Measurements from ENCODE around the gene DMAC2L. TPM values are rescaled to one million over a fixed set of nuclear protein-coding genes. Genes with fewer than 3 reads are reported as not detected.
"Not testable (repeated sequence)": the region's sequence is repeated elsewhere in the genome, so short reads cannot be mapped to it uniquely, and the experiment has no call there.

Gene DMAC2L
- total RNA-seq, 1 donor from 2014 or later, result 18.6 TPM

DNA sequence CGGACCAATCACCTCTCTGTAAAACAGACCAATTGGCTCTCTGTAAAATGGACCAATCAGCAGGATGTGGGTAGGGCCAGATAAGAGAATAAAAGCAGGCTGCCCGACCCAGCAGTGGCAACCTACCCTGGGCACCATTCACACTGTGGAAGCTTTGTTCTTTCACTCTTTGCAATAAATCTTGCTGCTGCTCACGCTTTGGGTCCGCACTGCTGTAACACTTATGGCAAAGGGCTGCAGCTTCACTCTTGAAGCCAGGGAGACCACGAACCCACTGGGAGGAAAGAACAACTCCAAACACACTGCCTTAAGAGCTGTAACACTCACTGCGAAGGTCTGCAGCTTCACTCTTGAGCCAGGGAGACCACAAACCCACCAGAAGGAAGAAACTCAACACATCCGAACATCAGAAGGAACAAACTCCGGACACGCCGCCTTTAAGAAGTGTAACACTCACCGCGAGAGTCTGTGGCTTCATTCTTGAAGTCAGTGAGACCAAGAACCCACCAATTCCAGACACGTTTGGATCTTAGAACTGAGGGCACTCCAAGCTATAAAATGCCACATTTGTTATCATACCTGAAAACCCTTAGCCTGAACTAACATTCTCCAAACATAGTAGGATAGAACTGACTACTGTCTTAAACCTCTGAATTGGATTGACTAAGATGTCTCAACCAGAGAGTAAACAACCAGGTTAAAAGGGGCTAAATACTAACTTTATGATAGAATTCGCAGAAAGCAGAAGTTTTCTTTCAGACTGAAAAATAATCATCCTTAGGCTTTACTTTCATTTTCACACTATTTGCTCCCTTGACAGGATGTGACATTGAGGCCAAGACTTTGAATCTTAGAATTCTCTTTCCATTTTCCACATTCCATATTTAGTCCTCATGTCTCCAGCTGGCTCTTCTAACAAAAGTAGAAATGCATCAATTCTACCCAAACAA is 50.9 kb downstream of the DMAC2L start:
- H3K36me3 Mint-ChIP-seq, result no peaks in the 10 kb centered on the region
- no peaks in the 10 kb centered on the region for H3K9me3 Mint-ChIP-seq
- H3K27me3 Mint-ChIP-seq (ENCODE audit: low read depth), result no peaks in the 10 kb centered on the region
- no peak overlapping the region for H3K27ac Mint-ChIP-seq
- peaks cover 2% of the 10 kb centered on the region for H3K4me1 Mint-ChIP-seq
- TF ChIP-seq, protein P1, sequence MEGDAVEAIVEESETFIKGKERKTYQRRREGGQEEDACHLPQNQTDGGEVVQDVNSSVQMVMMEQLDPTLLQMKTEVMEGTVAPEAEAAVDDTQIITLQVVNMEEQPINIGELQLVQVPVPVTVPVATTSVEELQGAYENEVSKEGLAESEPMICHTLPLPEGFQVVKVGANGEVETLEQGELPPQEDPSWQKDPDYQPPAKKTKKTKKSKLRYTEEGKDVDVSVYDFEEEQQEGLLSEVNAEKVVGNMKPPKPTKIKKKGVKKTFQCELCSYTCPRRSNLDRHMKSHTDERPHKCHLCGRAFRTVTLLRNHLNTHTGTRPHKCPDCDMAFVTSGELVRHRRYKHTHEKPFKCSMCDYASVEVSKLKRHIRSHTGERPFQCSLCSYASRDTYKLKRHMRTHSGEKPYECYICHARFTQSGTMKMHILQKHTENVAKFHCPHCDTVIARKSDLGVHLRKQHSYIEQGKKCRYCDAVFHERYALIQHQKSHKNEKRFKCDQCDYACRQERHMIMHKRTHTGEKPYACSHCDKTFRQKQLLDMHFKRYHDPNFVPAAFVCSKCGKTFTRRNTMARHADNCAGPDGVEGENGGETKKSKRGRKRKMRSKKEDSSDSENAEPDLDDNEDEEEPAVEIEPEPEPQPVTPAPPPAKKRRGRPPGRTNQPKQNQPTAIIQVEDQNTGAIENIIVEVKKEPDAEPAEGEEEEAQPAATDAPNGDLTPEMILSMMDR (IDR thresholded peaks at IDR 0.05; ENCODE audit: unreplicated experiment), result no peak
- no peak for DNase-seq (ENCODE audit: low spot score in 2 of 2, unreplicated experiment in 2 of 2)
- H3K4me3 Mint-ChIP-seq, result no peak overlapping the region

DNA sequence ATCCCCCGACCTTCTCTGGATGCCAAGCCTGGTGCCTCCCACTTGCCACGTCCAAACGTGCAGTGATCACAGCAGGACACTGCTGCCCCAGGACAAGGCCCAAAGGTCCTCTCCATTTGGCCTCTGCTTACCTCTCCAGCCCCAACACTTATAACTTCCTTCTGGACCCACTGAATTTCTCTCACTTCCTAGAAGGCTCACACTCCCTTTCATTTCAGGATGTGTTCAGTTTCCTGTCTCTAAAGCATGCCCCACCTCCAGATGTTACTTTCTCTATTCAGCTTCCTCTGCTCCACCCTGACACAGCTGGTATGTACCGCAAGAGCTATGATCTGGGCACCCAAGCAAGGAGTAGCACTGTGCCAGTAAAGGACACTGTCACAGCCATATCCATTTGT is 51.6 kb downstream of the DMAC2L start:
- DNase-seq (ENCODE audit: low spot score in 2 of 2, unreplicated experiment in 2 of 2), result no peak
- no peaks in the 10 kb centered on the region for H3K36me3 Mint-ChIP-seq
- no peaks in the 10 kb centered on the region for H3K27me3 Mint-ChIP-seq (ENCODE audit: low read depth)
- H3K4me1 Mint-ChIP-seq, result peaks cover 2% of the 10 kb centered on the region
- no peak overlapping the region for H3K4me3 Mint-ChIP-seq
- TF ChIP-seq, protein P1 (IDR thresholded peaks at IDR 0.05; ENCODE audit: unreplicated experiment), result no peak
- H3K9me3 Mint-ChIP-seq, result no peaks in the 10 kb centered on the region
- H3K27ac Mint-ChIP-seq, result no peak overlapping the region

DNA sequence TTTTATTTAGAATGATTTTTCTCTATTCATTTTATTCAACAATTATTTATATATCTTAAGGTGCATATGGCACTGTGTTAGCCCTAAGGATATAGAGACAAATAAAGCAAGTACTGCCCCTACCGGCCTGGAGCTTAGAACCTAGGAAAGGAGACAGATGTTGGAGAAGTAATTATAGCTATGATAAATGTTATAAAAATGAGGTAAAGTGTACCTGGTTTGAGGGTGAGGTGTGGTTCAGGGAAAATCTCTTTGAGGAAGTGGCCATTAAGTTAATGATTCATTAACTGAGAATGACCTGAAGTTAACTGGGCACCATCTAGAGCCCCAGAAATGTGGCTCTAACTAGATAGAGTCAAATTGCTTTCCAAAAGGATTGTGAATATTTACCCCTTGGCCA is 52.7 kb downstream of the DMAC2L start:
- H3K9me3 Mint-ChIP-seq, result no peaks in the 10 kb centered on the region
- H3K27ac Mint-ChIP-seq, result no peak overlapping the region
- no peaks in the 10 kb centered on the region for H3K27me3 Mint-ChIP-seq (ENCODE audit: low read depth)
- no peak overlapping the region for H3K4me3 Mint-ChIP-seq
- H3K36me3 Mint-ChIP-seq, result no peaks in the 10 kb centered on the region
- TF ChIP-seq, protein P1 (IDR thresholded peaks at IDR 0.05; ENCODE audit: unreplicated experiment), result no peak
- DNase-seq (ENCODE audit: low spot score in 2 of 2, unreplicated experiment in 2 of 2), result no peak
- peaks cover 2% of the 10 kb centered on the region for H3K4me1 Mint-ChIP-seq

DNA sequence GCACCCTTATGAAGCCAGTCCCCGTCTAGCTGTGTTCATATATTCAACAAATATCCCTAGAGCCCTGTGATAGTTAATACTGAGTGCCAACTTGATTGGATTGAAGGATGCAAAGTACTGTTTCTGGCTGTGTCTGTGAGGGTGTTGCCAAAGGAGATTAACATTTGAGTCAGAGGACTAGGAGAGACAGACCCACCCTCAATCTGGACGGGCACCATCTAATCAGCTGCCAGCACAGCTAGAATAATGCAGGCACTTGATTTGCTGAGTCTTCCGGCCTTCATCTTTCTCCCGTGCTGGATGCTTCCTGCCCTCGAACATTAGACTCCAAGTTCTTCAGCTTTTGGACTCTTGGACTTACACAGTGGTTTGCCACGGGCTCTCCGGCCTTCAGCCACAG is 53.4 kb downstream of the DMAC2L start:
- H3K9me3 Mint-ChIP-seq; H3K27ac Mint-ChIP-seq; H3K27me3 Mint-ChIP-seq (ENCODE audit: low read depth); H3K4me1 Mint-ChIP-seq; DNase-seq (ENCODE audit: low spot score in 2 of 2, unreplicated experiment in 2 of 2); H3K36me3 Mint-ChIP-seq; H3K4me3 Mint-ChIP-seq: not testable (repeated sequence)

DNA sequence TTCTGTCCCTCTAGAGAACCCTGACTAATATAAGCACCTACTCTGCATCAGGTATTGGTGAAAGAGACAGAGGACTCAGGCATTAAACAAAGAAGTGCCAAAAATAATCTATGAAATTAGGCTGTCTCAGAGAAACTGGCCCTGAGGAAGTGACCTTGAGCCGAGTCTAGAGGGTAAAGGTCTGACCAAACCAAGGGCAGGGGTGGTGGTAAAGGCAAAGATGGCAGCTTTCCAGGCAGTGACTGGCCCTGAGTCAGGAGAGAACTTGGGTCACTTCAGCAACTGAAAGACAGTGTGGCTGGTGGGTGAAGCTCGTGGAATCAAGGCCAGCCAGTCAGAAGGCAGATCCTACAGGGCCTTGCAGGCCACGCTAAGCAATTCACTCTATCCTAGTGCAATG is 54.0 kb downstream of the DMAC2L start:
- TF ChIP-seq, protein P1 (IDR thresholded peaks at IDR 0.05; ENCODE audit: unreplicated experiment), result no peak
- no peak overlapping the region for H3K27ac Mint-ChIP-seq
- no peak for DNase-seq (ENCODE audit: low spot score in 2 of 2, unreplicated experiment in 2 of 2)
- no peaks in the 10 kb centered on the region for H3K4me1 Mint-ChIP-seq
- H3K36me3 Mint-ChIP-seq, result no peaks in the 10 kb centered on the region
- H3K9me3 Mint-ChIP-seq, result peaks cover 8% of the 10 kb centered on the region
- no peak overlapping the region for H3K4me3 Mint-ChIP-seq
- H3K27me3 Mint-ChIP-seq (ENCODE audit: low read depth), result peaks cover 2% of the 10 kb centered on the region

DNA sequence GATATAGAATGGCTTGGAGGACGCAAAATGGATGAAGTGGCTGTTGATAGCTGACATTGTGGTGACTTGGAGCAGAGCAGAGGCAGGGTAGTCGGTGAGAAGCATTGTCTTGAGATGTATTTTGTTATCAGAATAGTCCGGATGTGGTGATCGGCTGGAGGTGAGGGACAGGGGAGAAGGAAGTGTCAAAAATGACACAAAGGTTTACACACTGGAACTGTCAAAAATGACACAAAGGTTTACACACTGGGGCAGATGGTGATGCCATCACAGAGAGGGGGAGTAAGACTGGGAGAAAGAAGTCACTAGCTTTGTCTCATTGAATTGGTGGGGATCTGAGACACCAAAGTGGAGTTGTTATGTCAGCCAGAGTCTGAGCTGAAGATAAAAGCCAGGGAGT is 54.5 kb downstream of the DMAC2L start:
- Mint-ChIP-seq H3K4me3 (no peak overlapping the region), H3K27me3 (ENCODE audit: low read depth) (peaks cover 2% of the 10 kb centered on the region), H3K36me3 (no peaks in the 10 kb centered on the region), H3K9me3 (peaks cover 8% of the 10 kb centered on the region), H3K4me1 (no peaks in the 10 kb centered on the region), H3K27ac (no peak overlapping the region)
- DNase-seq (ENCODE audit: low spot score in 2 of 2, unreplicated experiment in 2 of 2), result no peak
- TF ChIP-seq, protein P1 (IDR thresholded peaks at IDR 0.05; ENCODE audit: unreplicated experiment), result no peak
